ENCODE results near the gene CHRNA4. TPM values are rescaled to one million over a fixed set of nuclear protein-coding genes. Genes with fewer than 3 reads are reported as not detected.
A peak's percentile ranks its signal among the peaks of the same experiment; 100 is the strongest.

CHRNA4 gene
- total RNA-seq, 1 donor from 2014 or later = 1.5 TPM

- ATAC-seq (ENCODE audit: poor library complexity) (no peak), DNase-seq (peak; percentile 29)
- intact Hi-C loops (cut with DNase I) = no loop called here
These were observed 41.7 kb downstream of the CHRNA4 start for GRCh38 chr20:63319164-63320040.

GRCh38 chr20:63318391-63319163, 42.6 kb downstream of the CHRNA4 start:
- intact Hi-C loops (cut with DNase I) = no loop called here
- DNase-seq (peak; percentile 23), ATAC-seq (ENCODE audit: poor library complexity) (no peak)

DNA sequence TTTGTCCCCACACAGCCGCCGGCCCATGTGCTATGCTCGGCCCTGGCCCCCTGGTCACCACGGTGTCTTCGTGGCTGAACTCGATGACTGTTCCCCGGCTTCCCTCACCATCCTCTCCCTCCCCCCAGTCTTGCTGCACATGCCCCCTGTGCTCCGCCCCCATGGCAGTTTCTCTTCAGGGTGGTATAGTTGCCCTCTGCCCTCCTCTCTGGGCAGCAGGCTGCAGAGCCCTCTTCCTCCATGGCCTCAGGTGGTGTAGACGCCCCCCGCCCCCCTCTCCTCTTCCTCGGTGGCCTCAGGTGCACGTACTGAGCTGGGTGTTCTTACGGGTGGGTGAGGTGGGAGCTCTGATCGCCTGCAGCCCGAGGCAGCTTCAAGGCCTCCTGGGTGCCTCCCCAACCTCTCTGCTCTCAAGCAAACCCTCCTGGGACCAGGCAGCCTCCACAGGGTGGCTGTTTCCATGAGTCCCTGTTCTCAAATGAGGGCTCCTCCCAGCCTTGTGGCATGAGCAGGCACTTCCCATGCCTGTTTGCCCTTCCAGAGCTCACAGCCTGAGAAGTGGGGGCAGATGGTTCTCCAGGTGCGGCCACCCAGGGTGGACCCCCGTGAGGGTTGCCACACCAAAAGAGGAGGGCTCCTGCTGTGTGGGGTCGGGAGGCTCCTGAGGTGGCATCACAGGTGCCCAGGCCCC, 43.4 kb downstream of the CHRNA4 start:
- DNase-seq (peak; percentile 26), ATAC-seq (ENCODE audit: poor library complexity) (no peak)
- intact Hi-C loops (cut with DNase I) = no loop called here

DNA sequence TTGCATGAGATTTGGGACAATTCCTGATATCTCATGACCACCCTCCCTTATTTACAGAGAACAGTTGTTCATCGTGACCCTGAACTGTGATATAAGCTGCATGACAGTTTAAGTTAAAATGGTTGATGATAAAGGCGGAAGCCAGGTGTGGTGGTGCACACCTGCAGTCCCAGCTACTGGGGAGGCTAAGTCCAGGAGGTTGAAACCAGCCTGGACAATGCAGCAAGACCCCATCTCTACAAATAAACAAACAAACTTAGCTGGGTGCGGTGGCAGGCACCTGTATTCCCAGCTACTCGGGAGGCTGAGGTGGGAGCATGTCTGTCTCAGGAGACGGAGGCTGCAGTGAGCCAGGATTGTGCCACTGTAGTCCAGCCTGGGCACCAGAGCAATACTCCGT, 44.1 kb downstream of the CHRNA4 start:
- ATAC-seq (ENCODE audit: poor library complexity) (no peak), DNase-seq (no peak)
- intact Hi-C loops (cut with DNase I) = no loop called here

GRCh38 chr20:63316502-63316921, 44.6 kb downstream of the CHRNA4 start:
- DNase-seq (peak; percentile 19), ATAC-seq (ENCODE audit: poor library complexity) (no peak)
- intact Hi-C loops (cut with DNase I) = no loop called here

DNA sequence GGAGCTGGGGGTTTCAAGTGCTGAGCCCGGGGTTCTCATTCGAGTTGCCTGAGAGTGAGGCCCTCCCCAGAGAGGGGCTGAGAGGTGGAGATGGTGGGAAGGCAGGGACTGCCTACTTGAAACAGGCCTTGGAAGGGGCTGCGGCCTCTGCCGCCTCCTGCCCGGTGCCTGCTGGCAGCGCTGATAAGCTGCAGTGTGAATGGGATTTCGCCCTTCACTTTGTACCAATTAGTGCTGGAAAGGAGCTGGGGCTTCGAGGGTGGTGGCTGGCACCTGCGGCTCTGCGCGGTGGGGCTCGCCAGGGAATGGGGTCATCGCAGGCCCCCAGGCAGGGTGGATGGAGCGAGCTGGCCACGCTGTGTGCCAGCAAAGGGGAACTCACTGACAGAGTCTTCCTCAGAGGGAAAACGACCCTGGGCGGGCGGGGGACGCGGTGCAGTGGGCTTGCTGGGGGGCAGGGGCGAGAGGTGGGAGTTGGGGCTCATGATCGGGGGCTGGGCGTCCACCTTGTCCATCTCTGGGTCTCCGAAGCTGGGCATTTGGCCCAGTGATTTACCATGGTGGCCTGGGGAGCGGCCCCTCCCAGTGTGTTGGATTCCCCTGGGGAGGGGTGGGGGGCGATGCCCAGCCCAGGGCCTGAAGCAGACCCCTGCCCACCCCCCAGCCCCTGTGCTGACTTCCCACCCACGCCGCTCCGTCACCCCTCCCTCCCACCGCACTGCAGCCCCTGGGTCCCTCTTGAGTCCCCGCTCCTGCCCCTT, 45.2 kb downstream of the CHRNA4 start:
- peak; percentile 26 for DNase-seq
- intact Hi-C loops (cut with DNase I) = no loop called here
- no peak for ATAC-seq (ENCODE audit: poor library complexity)

GRCh38 chr20:63315240-63315689, 45.9 kb downstream of the CHRNA4 start:
- intact Hi-C loops (cut with DNase I) = no loop called here
- ATAC-seq (ENCODE audit: poor library complexity) (no peak), DNase-seq (peak; percentile 37)

GRCh38 chr20:63314566-63315239, 46.4 kb downstream of the CHRNA4 start:
- ATAC-seq (ENCODE audit: poor library complexity) (no peak), DNase-seq (peak; percentile 22)
- intact Hi-C loops (cut with DNase I) = no loop called here

DNA sequence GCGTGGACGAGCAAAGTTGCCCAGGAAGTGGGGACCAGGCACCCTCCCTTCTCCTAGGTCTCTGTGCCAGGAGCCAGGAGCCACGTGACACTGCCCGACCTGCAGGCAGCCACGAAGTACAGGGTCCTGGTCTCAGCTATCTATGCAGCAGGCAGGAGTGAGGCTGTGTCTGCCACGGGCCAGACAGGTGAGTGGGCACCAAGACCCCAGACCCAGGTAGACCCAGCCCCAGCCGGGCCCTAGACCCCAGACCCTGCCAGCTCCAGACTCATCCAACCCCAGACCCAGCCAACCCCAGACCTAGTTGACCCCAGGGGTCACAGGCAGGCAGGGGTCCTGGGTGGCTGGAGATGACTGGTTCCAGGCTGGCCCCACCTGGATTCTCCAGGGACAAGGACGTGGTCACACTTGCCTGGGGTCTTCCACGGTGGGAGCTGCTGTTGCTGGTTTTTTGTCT, 47.1 kb downstream of the CHRNA4 start:
- intact Hi-C loops (cut with DNase I) = no loop called here
- DNase-seq (peak; percentile 56), ATAC-seq (ENCODE audit: poor library complexity) (peak; percentile 50)

GRCh38 chr20:63313349-63314014, 47.7 kb downstream of the CHRNA4 start:
- intact Hi-C loops (cut with DNase I) = no loop called here
- ATAC-seq (ENCODE audit: poor library complexity) (no peak), DNase-seq (peak; percentile 23)

DNA sequence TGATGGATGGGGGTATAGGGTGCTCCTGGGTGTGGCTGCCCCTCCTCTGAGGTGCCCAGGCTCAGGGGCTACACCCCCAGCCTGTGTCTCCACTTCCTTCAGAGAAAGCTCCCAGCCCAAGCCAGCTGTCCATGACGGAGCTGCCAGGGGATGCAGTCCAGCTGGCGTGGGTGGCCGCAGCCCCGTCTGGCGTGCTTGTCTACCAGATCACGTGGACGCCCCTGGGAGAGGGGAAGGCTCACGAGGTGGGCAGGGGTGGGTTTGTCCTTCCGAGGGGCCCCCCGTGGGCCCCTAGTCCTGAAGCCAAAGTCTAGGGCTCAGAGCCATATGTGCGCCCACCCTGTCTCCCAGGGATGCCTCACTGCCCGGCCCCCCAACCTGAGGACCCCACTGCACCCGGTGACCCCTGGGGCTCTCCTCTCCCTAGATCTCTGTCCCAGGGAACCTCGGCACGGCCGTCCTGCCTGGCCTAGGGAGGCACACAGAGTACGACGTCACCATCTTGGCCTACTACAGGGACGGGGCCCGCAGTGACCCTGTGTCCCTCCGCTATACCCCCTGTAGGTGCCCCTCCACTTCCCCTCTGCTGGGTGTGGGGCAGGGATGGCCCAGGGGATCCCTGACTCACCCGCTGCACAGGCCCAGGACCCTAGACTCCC, 48.3 kb downstream of the CHRNA4 start:
- ATAC-seq (ENCODE audit: poor library complexity) (peak; percentile 50), DNase-seq (peak; percentile 74)
- intact Hi-C loops (cut with DNase I) = no loop called here

DNA sequence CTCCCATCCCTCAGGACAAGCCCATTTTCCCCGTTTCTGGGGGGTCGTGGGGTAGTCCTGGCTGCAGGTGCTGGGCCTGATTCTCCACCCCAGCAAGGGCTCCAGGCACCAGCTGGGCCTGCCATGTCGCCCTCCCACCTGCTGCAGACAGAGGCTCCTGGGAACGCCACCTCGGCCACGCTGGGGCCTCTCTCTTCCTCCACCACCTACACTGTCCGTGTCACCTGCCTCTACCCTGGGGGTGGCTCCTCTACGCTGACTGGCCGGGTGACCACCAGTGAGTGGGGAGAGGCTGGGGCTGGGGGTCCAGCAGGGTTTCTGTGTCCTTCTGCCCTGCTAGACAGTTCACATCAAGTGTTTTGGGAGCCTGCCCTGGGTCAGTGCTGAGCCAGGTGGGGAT, 48.9 kb downstream of the CHRNA4 start:
- no peak for DNase-seq
- ATAC-seq (ENCODE audit: poor library complexity) = no peak
- intact Hi-C loops (cut with DNase I) = no loop called here

DNA sequence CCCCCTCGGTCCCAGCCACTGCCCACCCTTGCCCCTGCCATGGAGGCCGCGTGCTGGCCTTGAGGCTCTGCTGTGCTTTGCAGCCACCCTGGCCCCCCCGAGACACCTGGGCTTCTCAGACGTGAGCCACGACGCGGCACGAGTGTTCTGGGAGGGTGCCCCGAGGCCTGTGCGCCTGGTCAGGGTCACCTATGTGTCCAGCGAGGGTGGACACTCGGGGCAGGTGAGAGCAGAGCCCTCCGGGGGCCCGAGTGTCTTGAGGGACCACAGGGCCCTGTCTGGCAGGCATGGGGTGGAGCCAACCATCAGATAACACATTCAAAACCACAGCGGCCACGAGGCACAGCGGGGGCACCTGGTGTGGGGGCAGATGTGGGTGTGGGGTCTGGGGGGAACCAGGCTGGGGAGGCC, 49.3 kb downstream of the CHRNA4 start:
- DNase-seq = no peak
- no peak for ATAC-seq (ENCODE audit: poor library complexity)
- intact Hi-C loops (cut with DNase I) = no loop called here

DNA sequence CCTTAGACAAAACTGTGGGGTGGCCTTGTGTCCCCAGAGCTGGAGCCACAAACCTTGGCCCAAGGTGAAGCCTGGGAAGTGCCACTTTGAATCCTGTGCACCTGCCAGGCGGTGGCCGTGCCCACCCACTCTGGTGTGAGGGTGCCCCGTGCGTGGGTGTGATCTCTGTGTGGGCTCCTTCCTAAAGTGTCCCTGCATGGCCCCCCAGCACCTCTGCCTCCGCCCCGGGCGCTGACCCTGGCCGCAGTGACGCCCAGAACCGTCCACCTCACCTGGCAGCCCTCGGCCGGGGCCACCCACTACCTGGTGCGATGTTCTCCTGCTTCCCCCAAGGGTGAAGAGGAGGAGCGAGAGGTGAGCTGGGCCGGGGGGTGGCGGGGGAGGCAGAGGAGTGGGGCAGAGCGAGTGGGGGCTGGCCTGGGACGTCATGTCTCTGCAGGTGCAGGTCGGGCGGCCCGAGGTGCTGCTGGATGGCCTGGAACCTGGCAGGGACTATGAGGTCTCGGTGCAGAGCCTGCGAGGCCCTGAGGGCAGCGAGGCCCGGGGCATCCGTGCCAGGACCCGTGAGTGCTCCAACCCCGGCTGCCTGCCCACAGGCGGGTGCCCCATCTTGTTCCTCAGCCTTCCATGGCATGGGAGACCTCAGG, 49.8 kb downstream of the CHRNA4 start:
- DNase-seq (no peak), ATAC-seq (ENCODE audit: poor library complexity) (no peak)
- intact Hi-C loops (cut with DNase I) = no loop called here

DNA sequence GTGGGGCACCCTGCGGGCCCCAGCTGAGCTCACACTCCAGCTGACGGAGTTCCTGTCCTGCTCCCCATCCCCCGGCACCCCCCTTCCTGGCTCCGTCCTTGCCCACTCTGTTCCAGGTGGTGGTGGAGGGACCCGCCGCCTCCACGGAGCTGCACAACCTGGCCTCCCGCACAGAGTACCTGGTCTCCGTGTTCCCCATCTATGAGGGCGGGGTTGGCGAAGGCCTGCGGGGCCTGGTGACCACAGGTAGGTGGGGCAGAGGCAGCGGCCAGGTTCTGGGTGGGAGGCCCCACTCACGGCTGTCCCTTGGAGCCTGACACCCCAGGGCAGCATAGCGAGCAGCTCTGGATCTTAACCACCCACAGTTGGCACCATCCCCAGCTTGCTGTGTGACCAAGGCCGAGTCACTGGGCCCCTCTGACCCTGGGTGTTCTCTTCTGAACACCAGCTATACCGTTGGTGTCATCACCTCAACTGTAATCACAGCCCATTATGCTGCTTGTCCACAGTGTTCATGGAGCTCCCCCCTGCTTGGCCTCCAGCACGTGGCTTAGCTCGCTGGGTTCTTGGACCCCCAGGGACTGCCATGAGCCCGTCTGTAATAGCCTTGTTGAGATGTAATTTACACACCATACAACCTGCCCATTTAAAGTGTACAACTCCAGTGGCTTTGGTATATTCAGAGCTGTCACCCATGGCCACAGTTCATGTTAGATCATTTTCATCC, 50.7 kb downstream of the CHRNA4 start:
- ATAC-seq (ENCODE audit: poor library complexity) = no peak
- intact Hi-C loops (cut with DNase I) = no loop called here
- no peak for DNase-seq
